Smooth muscle cell (in vitro differentiated cells): ENCODE data around the gene NUDT14. TPM values are rescaled to one million over a fixed set of nuclear protein-coding genes. Genes with fewer than 3 reads are reported as not detected.

ENCODE experiments used
- DNase-seq: peaks from one replicate; lab custom pipeline; 2025; ENCODE audit not compliant: unreplicated experiment; lab: John Stamatoyannopoulos, UW
- H2AFZ ChIP-seq: fragments of 200-600 bp; sonication (generic); 2 replicates; pipeline ENCODE4 v1.6.0; 2016; ENCODE audit warnings: antibody characterized with exemption, low read depth, mild to moderate bottlenecking
- H3F3A ChIP-seq: fragments of 200-600 bp; sonication (generic); 2 replicates; pipeline ENCODE4 v1.6.0; 2017; ENCODE audit warnings: antibody characterized with exemption, low read depth
- H3K27ac ChIP-seq: fragments of 200-600 bp; sonication (generic); 2 replicates; pipeline ENCODE4 v1.5.1; 2016; ENCODE audit warnings: low read depth, mild to moderate bottlenecking
- H3K27me3 ChIP-seq: fragments of 200-600 bp; sonication (generic); 2 replicates; pipeline ENCODE4 v1.6.1; 2016; ENCODE audit warnings: low read depth, mild to moderate bottlenecking
- H3K36me3 ChIP-seq: fragments of 200-600 bp; sonication (generic); 2 replicates; pipeline ENCODE4 v1.5.1; 2016; ENCODE audit warnings: low read depth
- H3K4me1 ChIP-seq: fragments of 200-600 bp; sonication (generic); 2 replicates; pipeline ENCODE4 v1.5.1; 2016; ENCODE audit warnings: low read depth
- H3K4me2 ChIP-seq: fragments of 200-600 bp; sonication (generic); 2 replicates; pipeline ENCODE4 v1.6.0; 2016; ENCODE audit warnings: mild to moderate bottlenecking
- H3K4me3 ChIP-seq: fragments of 200-600 bp; sonication (generic); 2 replicates; pipeline ENCODE4 v1.5.1; 2016; ENCODE audit warnings: mild to moderate bottlenecking
- H3K79me2 ChIP-seq: fragments of 200-600 bp; sonication (generic); 2 replicates; pipeline ENCODE4 v1.6.0; 2016; ENCODE audit warnings: low read depth, mild to moderate bottlenecking
- H3K9ac ChIP-seq: fragments of 200-600 bp; sonication (generic); 2 replicates; pipeline ENCODE4 v1.6.0; 2016; ENCODE audit warnings: low read depth
- H3K9me3 ChIP-seq: fragments of 200-600 bp; sonication (generic); replicated peaks from 2 replicates; pipeline ENCODE4 v1.5.1; 2016; ENCODE audit warnings: low read depth
- H4K20me1 ChIP-seq: fragments of 200-600 bp; sonication (generic); 2 replicates; pipeline ENCODE4 v1.6.0; 2016; ENCODE audit warnings: low read depth
- WGBS: methylation state at CpG from one replicate; pipeline ENCODE4 v1.1.7; 2016; ENCODE audit warnings: low lambda C conversion rate; 5-methylcytosine and 5-hydroxymethylcytosine counted together
- polyA plus RNA-seq: library from polyadenylated mRNA; unstranded; fragments of >200 nt; fragmentation: Nextera tagmentation; extraction: Ambion mirVana; gene quantifications from 2 replicates; pipeline ENCODE4 v1.2.1, GENCODE V29; 2016
- total RNA-seq: library from RNA; depleted of rRNA; stranded (reverse); fragments of >200 nt; gene quantifications from 2 replicates; pipeline ENCODE4 v1.2.3, GENCODE V29; 2014
- TF ChIP-seq, protein P1 (sequence below): fragments of 200-600 bp; sonication (generic); IDR thresholded peaks from 2 replicates; pipeline ENCODE4 v1.5.1; 2017; ENCODE audit warnings: borderline replicate concordance, mild to moderate bottlenecking, antibody characterized with exemption; ENCODE audit not compliant: insufficient read depth, poor library complexity, severe bottlenecking

NUDT14 gene
- total and polyA plus RNA-seq, 2 experiments from 2014 or later: 7.9 to 30.7 TPM

DNA sequence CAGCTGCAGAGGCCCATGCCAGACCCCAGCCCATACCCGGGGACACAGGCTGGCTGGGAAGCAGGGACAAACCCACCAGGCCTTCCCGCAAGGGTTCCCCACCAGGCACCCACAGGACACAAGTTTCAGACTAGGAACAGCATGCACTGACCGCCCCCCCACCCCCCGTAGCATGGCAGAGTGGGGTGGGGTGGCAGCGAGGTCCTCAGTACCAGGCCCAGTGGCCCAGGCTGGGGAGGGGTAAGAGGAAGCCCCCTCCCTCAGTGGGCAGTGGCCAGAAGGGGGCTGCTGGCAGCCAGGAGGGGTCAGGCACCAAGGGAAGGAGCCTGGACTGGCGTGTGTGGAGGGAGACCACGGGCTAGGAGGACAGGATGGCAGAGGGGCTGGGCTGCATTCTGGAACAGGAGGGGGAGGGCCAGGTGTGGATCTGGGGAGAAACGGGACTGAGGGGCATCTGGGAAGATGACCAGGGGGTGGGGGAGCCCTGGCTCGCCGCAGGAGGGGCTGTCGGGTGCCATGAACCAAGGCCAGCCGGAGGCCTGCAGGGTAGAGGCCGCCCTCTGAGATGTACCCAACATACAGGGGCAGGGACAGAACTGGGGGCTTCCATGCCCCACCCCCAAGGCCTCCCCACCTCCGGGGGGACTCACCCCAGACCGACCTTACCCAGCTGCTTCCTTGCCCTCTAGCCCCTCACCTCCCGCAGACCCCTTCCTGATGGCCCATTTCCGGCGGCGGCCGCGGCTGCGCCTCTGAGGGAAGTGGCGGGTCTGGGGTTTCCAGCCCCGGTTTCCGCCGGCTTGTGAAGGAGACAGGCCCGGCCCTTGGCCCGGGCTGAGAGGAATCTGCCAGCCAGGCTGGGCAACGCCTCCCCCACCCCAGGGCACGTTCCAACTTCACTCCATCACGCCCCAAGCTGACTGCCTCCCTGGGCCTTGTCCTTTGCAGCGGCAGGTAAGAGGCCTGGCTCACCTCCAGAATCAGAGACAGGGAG is 6.9 kb downstream of the NUDT14 start:
- no peak overlapping the region for H2AFZ ChIP-seq
- 96% methylated on average over 23 of the region's 32 CpGs for WGBS
- H3K79me2 ChIP-seq: no peaks in the 10 kb centered on the region
- H3K4me1 ChIP-seq: no peaks in the 10 kb centered on the region
- H3K4me2 ChIP-seq: no peak overlapping the region
- H3K9me3 ChIP-seq: no peaks in the 10 kb centered on the region
- H3K4me3 ChIP-seq: no peak overlapping the region
- H4K20me1 ChIP-seq: peaks cover 36% of the 10 kb centered on the region
- no peak overlapping the region for H3K9ac ChIP-seq
- no peaks in the 10 kb centered on the region for H3K36me3 ChIP-seq
- TF ChIP-seq, protein P1, sequence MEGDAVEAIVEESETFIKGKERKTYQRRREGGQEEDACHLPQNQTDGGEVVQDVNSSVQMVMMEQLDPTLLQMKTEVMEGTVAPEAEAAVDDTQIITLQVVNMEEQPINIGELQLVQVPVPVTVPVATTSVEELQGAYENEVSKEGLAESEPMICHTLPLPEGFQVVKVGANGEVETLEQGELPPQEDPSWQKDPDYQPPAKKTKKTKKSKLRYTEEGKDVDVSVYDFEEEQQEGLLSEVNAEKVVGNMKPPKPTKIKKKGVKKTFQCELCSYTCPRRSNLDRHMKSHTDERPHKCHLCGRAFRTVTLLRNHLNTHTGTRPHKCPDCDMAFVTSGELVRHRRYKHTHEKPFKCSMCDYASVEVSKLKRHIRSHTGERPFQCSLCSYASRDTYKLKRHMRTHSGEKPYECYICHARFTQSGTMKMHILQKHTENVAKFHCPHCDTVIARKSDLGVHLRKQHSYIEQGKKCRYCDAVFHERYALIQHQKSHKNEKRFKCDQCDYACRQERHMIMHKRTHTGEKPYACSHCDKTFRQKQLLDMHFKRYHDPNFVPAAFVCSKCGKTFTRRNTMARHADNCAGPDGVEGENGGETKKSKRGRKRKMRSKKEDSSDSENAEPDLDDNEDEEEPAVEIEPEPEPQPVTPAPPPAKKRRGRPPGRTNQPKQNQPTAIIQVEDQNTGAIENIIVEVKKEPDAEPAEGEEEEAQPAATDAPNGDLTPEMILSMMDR: no peak
- H3K27ac ChIP-seq: no peak overlapping the region
- no peak for DNase-seq
- H3K27me3 ChIP-seq: peaks cover 7% of the 10 kb centered on the region
- no peaks in the 10 kb centered on the region for H3F3A ChIP-seq

GRCh38 chr14:105173145-105173544 is 8.0 kb downstream of the NUDT14 start:
- H3K4me3 ChIP-seq: no peak overlapping the region
- WGBS: 92% methylated on average over 13 of the region's 13 CpGs
- H3K27me3 ChIP-seq: peaks cover 10% of the 10 kb centered on the region
- H3K36me3 ChIP-seq: no peaks in the 10 kb centered on the region
- TF ChIP-seq, protein P1: no peak
- no peak for DNase-seq
- no peaks in the 10 kb centered on the region for H3F3A ChIP-seq
- H3K9me3 ChIP-seq: no peaks in the 10 kb centered on the region
- H3K79me2 ChIP-seq: no peaks in the 10 kb centered on the region
- no peak overlapping the region for H3K27ac ChIP-seq
- H3K4me1 ChIP-seq: no peaks in the 10 kb centered on the region
- no peak overlapping the region for H3K9ac ChIP-seq
- no peak overlapping the region for H3K4me2 ChIP-seq
- H2AFZ ChIP-seq: no peak overlapping the region
- peaks cover 35% of the 10 kb centered on the region for H4K20me1 ChIP-seq

DNA sequence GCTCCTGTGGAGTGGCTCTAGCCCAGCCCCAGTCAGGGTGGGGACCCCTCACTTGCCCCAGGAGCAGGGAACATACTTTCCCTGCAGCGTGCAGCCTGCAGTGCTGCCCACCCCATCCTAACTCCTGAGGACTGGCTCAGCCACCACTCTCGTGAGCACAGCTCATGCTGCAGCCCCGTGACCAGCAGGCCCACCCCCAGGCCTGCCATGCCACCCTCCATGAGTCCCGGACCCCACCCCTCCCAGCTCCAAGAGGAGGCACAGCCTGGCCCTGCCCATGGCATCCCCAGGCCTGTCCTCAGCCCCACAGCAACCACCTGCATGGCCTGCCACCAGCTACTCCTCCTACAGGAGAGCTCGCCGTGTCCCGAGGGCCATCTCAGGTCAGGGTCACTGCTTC is 8.6 kb downstream of the NUDT14 start:
- WGBS: 83% methylated on average over 7 of the region's 7 CpGs
- Histone ChIP-seq H3K4me2 (no peak overlapping the region), H3K9ac (no peak overlapping the region), H3K4me1 (no peaks in the 10 kb centered on the region), H3K27me3 (peaks cover 14% of the 10 kb centered on the region), H3K9me3 (no peaks in the 10 kb centered on the region), H3K36me3 (no peaks in the 10 kb centered on the region), H2AFZ (no peak overlapping the region), H4K20me1 (peaks cover 35% of the 10 kb centered on the region), H3K4me3 (no peak overlapping the region), H3K79me2 (no peaks in the 10 kb centered on the region), H3F3A (no peaks in the 10 kb centered on the region), H3K27ac (no peak overlapping the region)
- DNase-seq: no peak
- TF ChIP-seq, protein P1: no peak
